Measurements from ENCODE around the gene RBM45.
A peak's percentile ranks its signal among the peaks of the same experiment; 100 is the strongest.
"Not testable (repeated sequence)": the region's sequence is repeated elsewhere in the genome, so short reads cannot be mapped to it uniquely, and the experiment has no call there.

RBM45 gene

DNA sequence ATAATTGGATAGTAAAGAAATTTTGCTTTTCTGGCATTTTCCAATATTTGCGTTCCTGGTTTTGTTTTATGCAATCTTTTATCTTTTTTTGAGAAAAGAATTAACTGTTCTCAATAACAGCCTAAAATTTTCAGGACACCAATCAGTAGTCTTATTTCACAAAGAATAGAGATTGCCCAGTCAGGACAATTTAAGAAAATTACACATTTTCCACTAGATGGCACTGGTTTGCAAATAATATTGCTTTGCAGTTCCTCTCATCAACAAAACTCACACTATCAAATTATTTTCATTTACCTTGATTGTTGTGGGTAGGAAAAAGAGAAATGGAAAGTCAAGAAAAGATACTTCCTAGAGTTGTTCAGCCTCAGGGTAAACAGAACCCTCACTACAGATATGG is 2.4 kb upstream of the RBM45 start:
- peak; percentile 7 for DNase-seq

DNA sequence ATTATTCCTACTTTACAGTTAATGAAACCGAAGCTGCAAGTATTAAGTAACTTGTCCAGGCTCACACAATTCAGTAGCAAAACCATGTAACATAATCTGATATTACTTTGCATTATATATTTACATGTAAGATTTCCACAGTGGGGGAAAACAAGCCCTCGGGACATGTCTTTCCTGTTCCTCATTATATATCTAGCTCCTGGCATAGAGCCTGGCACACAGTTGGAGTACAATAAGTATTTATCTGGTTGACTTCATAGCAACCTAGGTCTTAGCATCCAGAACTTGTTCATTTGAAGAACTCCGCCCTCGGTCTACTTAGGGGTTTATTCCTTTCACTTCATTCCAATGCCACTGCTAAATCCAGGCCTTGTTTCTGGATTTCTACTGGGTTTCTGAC is 1.6 kb upstream of the RBM45 start:
- DNase-seq: no peak

DNA sequence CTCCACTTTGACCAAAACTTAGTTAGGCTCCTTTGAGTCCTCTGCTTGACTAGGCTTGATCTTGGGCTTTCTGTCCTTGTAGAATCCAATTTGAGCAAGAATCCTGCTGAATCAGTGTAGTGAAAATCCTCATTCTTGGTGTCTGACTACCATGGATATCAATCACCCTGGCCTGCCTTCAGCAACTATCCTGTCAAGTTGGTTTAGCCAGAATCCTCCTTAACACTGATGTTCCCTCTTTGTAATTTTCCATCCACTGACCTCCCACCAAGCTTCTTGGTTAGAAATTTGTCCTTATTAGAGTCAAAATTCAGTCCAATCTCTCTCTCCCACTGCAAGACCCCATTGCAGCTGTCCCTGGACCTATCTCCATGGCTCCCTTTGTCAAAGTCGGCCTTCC is 494 bp upstream of the RBM45 start:
- no peak for DNase-seq

DNA sequence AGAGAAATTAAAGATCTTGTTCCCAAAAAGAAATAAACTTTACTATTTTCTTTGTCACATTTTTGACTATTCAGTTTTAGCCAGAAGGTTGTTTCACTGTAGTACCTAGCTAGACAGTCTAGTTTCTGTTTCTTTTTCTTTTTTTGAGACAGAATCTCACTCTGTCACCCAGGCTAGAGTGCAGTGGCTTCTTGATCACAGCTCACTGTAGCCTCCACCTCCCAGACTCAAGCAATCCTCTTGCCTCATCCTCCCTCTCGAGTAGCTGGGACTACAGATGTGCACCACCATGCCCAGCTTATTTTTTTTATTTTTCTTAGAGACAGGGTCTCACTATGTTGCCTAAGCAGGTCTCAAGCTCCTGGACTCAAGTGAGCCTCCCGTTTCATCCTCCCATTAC is 2.2 kb downstream of the RBM45 start:
- no peak for DNase-seq

DNA sequence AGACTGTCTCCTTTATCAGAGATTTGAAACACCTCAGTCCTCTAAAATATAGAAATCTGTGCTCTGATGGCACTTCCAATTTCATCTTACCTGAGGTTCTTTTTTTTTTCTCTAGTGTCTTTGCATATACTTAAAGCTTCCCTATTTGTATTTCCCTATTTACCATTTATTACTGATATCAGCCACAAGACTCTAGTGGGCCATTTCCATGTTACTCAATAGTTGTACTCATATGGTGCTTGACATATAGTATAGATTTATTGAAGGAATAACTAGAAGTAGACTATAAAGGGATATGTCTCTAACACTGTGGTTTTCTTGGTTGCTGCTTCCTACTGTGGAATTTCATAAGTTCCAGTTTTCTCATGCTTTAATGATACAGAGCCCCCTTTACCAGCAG is 3.0 kb downstream of the RBM45 start:
- DNase-seq: no peak

DNA sequence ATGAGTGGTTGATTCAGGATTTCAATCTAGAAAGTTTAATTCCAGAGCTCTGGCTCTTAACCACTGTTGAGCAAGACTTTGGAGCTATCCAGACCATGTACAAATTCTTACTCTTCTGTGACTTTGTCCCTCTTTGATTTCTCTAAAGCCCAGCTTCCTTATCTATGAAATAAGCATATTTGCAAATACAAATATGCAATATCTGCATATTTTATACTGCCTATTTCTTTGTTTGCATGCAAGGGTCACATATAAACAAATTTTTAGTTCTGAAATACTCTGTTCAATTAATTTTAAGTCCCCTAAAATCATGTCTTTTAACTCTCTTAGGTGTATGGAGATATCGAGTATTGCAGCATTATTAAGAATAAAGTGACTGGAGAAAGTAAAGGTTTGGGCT is 5.5 kb downstream of the RBM45 start:
- no peak for DNase-seq

DNA sequence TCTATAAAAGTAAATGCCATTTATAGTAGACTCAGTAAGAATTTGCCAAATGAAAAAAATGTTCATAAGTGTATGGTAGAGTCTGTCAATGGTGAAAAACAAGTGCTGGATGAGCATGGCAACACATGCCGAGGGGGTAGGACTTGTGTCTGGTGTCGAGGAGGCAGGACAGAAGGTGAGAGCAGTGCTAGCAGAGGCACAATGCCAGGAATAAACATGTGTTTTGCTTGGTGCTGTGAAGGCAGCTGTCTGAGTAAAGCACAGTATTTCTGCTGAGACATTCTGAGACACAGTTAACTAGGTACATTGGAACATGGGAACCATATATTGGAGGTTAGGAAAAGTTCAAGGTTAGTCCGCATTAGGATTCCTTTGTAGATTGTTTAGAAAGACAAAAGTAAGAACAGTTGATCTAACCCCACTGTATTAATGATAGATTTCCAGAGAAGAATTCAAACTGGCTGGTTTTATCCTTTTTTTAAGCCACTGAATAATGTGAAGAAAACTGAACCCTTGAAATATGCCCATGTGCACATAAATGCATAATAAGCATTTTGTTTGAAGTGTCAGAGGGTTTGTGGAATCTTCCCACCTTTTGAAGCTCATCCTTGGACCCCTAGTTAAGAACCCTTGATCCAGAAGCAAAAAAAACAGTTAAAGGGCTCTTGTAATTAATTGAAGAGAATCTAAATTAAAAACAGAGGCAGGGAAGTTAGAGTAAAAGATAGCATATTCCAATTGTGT is 7.1 kb downstream of the RBM45 start:
- peak; percentile 74 for DNase-seq

DNA sequence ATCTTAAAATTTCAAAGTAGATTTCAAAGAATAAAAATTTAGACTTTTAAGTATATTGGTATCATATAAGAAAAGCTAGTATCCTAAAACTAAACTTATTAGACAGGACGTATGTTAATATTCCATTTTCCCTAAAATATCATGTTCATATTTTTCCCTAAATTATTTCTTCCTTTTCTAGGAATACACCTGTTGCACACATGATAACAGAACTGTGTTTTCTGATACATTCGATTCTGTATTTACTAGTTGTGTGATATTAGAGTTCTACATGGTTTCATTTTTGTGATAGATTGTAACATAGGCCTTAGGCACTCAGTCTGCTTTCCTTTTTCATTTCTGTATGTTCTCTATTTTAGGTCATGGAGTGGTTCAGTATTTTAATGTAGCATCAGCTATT is 10.9 kb downstream of the RBM45 start:
- no peak for DNase-seq

DNA sequence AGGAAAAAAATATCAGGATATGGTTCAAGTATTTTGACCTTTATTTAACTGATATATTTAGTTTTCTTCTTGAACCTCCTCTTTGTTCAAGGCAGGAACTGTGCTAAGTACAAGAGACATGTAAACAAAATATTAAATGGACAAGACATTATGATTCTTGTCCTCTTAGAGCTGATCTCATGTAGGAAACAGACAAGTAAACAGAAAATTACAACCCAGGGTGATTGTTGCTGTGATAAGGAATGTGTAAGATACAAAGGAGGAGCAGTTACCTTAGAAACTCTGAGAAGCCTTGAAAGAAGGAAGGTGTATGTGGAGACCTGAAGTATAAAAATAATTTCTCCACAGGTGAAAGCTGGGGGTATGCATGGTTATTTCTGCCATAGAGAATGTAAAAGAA is 12.9 kb downstream of the RBM45 start:
- no peak for DNase-seq

DNA sequence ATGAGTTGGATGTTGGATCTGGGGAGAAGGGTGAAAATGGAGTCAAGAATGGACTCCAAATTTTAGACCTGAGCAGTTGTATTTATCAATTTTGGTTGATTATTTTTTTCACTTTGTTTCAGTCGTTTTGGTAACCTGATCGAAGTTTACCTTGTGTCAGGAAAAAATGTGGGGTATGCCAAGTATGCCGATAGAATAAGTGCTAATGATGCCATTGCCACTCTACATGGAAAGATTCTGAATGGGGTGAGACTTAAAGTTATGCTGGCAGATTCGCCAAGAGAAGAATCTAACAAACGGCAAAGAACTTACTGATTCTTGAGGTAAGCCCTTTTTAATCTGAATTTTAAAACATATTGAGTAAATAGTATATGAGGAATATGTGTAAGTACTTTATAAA is 13.6 kb downstream of the RBM45 start:
- no peak for DNase-seq

DNA sequence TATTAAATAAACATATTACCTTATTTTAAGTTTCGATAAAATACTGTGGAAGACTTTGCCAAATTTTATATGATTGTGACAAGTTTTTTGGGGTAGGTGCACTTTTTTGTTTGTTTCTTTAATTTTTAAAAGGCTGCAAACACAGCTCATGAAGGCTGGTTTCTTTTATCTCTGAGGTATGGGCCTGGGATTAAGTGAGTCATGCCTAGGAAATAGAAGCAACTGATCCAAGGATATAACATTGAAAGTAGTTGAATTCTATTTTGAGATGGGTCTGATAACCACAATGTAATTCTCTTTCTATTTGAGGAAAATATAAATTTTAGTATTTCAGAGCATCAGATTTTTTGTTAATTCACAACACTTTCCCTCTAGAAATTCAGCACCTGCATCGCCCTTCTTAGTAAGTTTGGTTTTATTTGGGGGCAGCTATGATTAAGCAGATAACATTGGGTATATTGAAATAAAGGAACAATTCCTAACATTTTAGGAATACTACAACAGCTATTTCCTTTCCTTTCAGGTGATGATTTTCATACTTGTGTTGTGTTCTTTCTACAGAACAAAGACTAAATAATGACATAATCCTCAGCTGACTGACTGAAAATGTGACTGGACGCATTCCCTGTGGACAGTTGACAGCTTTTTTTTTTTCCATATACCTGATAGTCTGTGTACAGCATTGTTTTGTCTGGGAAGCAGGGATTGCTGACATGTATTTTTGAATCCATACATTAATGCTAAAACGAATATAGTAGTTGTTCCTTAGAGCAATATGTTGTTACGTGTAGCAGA is 16.8 kb downstream of the RBM45 start:
- no peak for DNase-seq

DNA sequence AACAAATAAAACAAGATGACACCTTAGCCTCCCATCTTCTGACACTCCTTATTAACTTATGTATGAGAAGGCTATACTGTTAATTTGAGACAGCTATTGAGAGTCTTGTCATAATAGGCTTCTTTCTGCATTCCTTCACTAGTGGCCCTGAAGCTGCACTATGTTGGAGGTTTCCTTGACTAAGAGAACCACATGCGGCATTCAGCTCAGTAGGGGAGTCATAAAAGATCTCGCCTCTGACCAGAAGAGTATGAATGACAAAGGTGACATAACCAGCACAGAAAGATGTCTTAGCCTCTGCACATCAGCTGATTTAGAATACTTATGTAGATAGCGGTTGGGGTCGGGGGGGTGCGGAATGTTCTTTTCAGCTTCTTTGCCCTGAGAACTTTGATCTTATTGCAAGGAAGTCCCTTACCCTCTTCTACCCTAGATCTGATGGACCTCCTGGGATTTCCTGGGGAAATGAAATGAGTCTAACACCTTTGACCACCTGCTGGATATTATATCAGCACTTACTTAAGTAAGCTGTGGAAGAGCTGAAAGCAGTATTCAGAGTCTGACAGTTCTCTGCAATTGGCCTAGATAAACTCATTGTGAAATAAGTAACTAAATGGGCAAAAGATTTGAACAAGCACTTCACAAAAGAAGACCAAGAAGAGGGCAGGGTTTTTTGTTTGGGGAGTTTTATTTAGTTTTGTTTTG is 24.2 kb downstream of the RBM45 start:
- no peak for DNase-seq

DNA sequence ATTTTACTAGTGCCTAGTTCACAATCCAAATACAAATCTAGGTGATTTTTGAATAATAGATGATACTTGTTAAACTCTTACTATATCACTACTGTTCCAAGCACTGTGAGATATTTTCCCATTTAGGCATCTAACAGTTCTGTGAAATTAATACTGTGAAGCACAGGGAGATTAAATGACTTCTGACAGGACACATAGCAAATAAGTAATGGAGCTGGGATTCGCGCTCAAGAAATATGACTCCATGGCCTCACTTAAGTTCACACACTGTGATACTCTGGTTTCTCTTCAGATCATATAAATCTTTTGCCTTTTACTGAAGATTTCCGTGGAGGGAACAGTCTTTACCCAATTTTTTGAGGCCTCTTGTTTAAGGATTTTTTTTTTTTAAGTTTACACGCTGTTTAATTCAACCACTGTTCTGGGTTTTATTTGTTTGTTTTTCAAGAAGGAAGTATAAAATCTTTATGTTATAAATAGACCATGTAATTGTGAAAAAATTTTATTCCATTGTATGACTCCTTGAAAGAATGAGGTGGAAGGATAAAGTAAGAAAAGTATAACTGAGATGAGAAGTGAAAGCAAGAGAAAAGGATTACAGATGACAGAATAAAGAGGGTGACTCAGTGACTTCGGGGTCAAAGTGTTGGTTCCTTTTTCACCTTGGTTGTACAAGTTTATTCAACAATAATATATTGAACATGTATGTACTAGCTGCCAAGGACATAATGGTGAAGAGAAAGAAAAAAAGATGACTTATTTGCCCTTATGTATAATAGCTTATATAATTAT is 30.2 kb downstream of the RBM45 start:
- no peak for DNase-seq

DNA sequence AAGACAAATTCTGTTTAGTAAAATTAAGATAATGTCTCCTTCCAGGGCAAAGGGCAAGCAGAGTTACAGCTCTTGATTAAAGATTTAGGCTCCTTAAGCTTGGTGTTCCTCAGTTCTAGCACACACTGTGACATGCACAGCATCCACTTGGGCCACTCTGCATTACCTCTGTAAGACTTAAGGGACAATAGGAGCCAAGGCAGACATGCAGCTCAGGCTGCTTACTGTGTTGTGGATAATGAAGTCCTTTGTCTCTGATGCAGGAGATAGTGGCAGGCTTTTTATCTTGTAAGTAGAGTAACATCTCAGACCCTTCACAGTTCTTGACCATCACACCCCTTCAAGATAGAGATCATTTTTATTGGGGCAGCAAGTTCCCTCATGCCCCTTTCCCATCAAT is 31.2 kb downstream of the RBM45 start:
- DNase-seq: no peak

DNA sequence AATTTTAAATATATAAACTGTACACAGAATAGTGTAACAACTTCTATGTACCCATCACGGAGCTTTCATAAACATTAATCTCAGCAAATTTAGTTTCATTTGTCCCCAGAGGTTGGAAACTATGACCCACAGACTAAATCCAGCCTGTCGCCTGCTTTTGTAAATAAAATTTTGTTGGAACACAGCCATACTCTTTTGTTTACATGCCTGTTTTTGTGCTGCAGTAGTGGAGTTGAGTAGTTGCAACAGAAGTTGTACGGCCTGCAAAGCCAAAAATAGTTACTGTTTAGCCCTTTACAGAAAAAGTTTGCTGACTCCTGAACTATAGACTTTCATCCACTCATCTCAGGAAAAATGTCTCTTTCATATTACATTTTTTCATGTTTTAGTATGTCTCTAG is 39.8 kb downstream of the RBM45 start:
- no peak for DNase-seq

DNA sequence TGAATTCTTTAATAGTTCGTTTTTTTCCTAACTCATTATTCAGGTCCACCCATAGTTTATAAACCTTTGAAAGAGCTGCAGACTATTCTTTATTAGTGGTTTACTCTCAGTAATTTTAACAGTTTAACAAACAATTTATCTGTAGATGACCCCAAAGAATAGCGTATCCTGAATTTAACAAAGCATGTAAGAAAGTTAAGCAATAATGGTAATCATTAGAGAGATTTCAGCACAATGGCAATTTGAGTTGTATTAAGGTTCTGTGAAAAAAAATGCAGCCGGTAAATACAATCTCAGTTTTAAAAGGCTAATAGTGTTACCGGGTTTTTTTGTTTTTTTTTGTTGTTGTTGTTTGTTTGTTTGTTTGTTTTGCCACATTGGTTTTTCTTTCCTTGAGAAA is 40.3 kb downstream of the RBM45 start:
- DNase-seq: no peak

DNA sequence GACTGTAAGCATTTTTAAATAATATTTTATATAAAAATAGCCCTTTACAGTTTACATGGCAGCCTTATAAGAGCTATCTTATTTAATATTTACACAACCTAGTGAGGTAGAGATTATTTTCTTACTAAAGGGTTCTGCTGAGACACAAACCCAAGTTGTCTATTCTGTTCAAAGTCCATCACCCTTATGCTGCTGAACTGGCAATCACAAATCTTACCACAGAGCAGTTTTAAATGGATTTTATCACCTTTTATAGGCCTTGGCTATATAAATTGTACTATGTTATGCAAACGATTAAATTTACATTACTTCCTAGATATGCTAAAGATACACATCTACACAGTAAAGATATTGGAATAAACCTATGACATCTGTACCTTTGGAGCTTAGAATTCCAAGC is 40.7 kb downstream of the RBM45 start:
- DNase-seq: no peak

DNA sequence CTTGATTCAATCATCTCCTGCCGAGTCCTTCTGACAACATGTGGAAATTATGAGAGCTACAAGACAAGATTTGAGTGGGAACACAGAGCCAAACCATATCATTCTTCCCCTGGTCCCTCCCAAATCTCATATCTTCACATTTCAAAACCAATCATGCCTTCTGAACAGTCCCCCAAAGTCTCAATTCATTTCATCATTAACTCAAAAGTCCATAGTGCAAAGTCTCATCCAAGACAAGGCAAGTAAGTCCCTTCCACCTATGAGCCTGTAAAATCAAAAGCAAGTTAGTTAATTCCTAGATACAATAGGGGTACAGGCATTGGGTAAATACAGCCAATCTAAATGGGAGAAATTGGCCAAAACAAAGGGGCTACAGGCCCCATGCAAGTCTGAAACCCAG is 41.6 kb downstream of the RBM45 start:
- DNase-seq: not testable (repeated sequence)

DNA sequence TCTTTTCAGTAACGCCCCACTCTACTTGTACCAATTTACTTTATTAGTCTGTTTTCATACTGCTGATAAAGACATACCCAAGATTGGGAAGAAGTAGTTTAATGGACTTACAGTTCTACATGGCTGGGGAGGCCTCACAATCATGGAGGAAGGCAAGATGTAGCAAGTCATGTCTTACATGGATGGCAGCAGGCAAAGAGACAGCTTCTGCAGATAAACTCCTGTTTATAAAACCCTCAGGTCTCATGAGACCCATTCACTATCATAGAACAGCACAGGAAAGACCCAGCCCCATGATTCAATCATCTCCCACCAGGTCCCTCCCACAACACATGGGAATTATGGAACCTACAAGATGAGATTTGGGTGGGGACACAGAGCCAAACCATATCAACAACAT is 43.3 kb downstream of the RBM45 start:
- no peak for DNase-seq

DNA sequence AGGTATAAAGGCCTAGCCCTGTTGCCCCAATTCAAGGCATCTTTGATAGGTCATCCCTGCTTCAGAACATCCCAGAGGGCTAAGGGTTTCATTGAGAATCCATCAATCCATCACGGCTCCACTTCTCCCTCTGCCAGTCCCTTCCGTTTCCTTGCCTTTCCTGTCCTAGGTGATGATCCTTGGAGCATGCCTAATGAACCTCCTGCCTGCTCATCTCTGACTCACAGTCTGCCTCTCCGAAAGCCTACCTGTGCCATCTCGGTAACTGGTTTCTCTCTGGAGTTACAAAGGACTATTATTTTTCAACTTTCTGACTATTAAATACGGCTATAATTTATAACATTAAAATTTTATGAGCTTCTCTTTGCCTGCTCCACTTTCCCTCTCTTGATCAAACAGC is 45.3 kb downstream of the RBM45 start:
- DNase-seq: no peak

DNA sequence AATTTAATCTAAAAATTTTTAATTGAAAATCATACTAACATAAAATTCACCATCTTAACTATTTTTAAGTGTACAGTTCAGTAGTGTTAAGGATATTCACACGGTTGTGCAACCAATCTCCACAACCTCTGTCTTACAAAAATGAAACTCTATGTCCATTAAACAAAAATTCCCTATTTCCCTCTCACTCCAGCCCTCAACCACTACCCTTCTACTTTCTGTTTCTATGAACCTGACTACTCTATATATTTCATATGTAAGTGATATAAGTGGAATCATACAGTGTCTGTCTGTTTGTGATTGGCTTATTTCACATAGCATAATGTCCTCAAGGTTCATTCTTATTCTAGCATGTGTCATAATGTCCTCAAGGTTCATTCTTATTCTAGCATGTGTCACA is 47.7 kb downstream of the RBM45 start:
- DNase-seq: no peak

DNA sequence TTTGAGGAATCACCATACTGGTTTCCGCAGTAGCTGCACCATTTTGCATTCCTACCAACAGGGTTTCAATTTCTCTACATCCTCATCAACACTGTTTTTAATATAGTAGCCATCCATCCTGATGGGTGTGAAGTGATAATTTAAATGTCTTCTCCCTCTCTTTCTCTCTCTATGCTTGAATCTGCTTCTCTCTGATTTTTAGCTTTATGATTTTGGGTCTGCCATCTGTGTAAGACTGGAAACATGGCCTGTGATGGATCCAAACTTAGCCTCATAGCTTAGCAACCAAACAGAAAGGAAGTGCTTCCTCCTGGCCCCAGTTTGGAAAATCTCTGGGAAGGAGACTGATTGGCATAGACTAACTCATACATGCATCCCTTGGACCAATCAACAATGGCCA is 48.4 kb downstream of the RBM45 start:
- no peak for DNase-seq

DNA sequence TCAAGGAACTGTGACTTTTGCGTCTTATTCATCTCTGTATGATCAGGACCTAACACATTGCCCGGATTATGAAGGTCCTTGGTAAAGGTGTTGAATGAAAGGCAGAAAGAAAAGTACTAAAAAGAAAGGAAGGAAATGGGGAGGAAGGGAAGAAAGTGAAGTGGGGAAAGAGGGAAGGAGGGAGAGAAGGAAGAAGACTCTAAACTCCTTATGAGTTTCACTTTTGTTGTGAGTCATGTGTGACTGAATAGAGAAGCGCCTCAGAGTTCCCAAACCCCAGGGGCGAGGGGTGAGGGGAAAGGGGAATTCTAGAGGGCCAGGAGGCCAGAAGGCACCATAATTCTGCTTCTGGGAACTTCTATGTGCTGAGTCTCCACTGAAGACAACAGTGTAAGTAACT is 51.2 kb downstream of the RBM45 start:
- DNase-seq: no peak

All from DMS 273 treated with DMSO at 0.1 percent for 48 hours (cell line).